BJ (cell line): ENCODE results near the gene TUBB4B. TPM values are rescaled to one million over a fixed set of nuclear protein-coding genes. Genes with fewer than 3 reads are reported as not detected.

Experiments used
- CTCF ChIA-PET: fragments of 350-600 bp; formaldehyde crosslinking; extraction: SDS; loops from one replicate; lab custom pipeline; 2021; ENCODE audit warnings: antibody characterized with exemption, inconsistent platforms; lab: Yijun Ruan, JAX
- POLR2A ChIA-PET: fragments of 300-600 bp; sonication (Branson Sonifier 250); formaldehyde crosslinking; extraction: SDS; loops from one replicate; lab custom pipeline; 2021; ENCODE audit warnings: antibody characterized with exemption; lab: Charles Lee
- DNase-seq: peaks from one replicate; pipeline ENCODE4 v3.0.0-alpha.2; 2011; ENCODE audit warnings: low read depth
- H3K27me3 ChIP-seq: 2 replicates; pipeline ENCODE4 v1.6.0; 2011; ENCODE audit warnings: low read length; ENCODE audit not compliant: control insufficient read depth, insufficient read depth
- H3K36me3 ChIP-seq: 2 replicates; pipeline ENCODE4 v1.5.1; 2011; ENCODE audit warnings: low read length; ENCODE audit not compliant: control insufficient read depth, insufficient read depth
- H3K4me3 ChIP-seq: 2 replicates; pipeline ENCODE4 v1.5.1; 2011; ENCODE audit warnings: low read depth, mild to moderate bottlenecking, control low read depth, low read length
- CTCF ChIP-seq: IDR thresholded peaks from 2 replicates; pipeline ENCODE4 v1.5.1; 2011; ENCODE audit warnings: low read depth, mild to moderate bottlenecking, control low read depth, inconsistent platforms, low read length, moderate library complexity; ENCODE audit not compliant: insufficient read depth
- polyA plus RNA-seq: library from polyadenylated mRNA; depleted of rRNA; stranded (reverse); fragments of >200 nt; gene quantifications from 2 replicates; pipeline ENCODE4 v1.2.3, GENCODE V29; 2011

The TUBB4B gene
- polyA plus RNA-seq, 1 experiment, result 385 TPM

GRCh38 chr9:137229903-137230704 lies 11.0 kb upstream of the TUBB4B start:
- ChIA-PET CTCF (interaction anchor here (1.3 to 4.2 kb wide), 2 partner anchors 13 to 112 kb away, joined by 3 to 37 read pairs; no protein-coding TSS in a partner anchor), POLR2A (no interaction called here)
- DNase-seq, result no peak
- Histone ChIP-seq H3K27me3 (no peaks in the 10 kb centered on the region), H3K4me3 (no peak overlapping the region), H3K36me3 (no peaks in the 10 kb centered on the region; the same call in 1 of the 2 replicates)
- no peak for TF ChIP-seq CTCF

GRCh38 chr9:137230705-137231371 lies 10.2 kb upstream of the TUBB4B start, which contains the start of gene SLC34A3:
Gene SLC34A3 (plus strand): TSS chr9:137230901. CDS start chr9:137231703, 802 bp downstream.
- CTCF ChIA-PET, result interaction anchor here (1.3 kb wide), 1 partner anchor 14 kb away, joined by 3 read pairs; no protein-coding TSS in a partner anchor
- no peaks in the 10 kb centered on the region for H3K36me3 ChIP-seq
- POLR2A ChIA-PET, result no interaction called here
- no peak for TF ChIP-seq CTCF
- no peaks in the 10 kb centered on the region for H3K27me3 ChIP-seq
- H3K4me3 ChIP-seq, result no peak within 1 kb of the TSS
- DNase-seq, result no peak

DNA sequence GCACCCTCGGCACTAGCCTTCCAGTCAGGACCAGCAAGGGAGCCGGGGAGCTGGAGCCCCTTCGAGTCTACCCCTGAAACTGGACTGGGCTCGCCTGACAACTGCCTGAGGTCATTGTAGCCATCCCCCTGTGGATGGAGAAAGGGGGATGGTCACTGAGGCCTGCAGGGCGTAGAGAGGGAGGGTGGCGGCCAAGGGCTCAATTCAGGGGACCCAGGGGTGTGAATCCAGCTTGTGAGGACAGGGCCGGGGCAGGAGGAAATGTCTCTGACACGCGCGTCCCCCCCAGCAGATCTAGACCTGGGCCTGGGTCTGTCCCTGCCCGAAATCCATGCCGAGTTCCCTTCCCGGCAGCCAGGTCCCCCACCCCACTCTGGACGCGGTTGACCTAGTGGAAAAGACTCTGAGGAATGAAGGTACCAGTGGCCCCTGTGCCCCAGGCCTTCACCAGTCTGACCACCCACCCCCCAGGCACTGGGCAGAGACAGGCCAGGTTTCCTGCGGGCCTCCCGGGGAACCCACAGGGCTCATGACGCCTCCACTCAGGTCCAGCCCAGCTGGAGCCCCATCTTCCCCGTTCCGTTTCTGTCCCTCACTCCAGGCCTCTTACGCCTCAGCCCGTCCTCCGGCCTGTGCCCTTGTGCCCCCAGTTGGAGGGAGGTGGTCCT lies 9.6 kb upstream of the TUBB4B start:
- no peak for TF ChIP-seq CTCF
- Histone ChIP-seq H3K36me3 (no peaks in the 10 kb centered on the region), H3K27me3 (no peaks in the 10 kb centered on the region), H3K4me3 (no peak overlapping the region)
- ChIA-PET CTCF (interaction anchor here (1.3 kb wide), 1 partner anchor 15 kb away, joined by 3 read pairs; no protein-coding TSS in a partner anchor), POLR2A (no interaction called here)
- DNase-seq, result no peak

- Histone ChIP-seq H3K36me3 (no peaks in the 10 kb centered on the region), H3K4me3 (no peak overlapping the region), H3K27me3 (no peaks in the 10 kb centered on the region)
- ChIA-PET POLR2A (no interaction called here), CTCF (no interaction called here)
- no peak for DNase-seq
- no peak for TF ChIP-seq CTCF
These were observed 9.0 kb upstream of the TUBB4B start for GRCh38 chr9:137232101-137232500.

GRCh38 chr9:137232510-137232909 lies 8.6 kb upstream of the TUBB4B start:
- ChIA-PET CTCF (no interaction called here), POLR2A (no interaction called here)
- Histone ChIP-seq H3K27me3 (no peaks in the 10 kb centered on the region), H3K36me3 (no peaks in the 10 kb centered on the region), H3K4me3 (no peak overlapping the region)
- DNase-seq, result no peak
- no peak for TF ChIP-seq CTCF
